Activated CD4-positive, alpha-beta memory T cell treated with anti-CD3 and anti-CD28 coated beads for 36 hours (primary cell): ENCODE measurements around the gene TRIM66. TPM values are rescaled to one million over a fixed set of nuclear protein-coding genes. Genes with fewer than 3 reads are reported as not detected.
A peak's percentile ranks its signal among the peaks of the same experiment; 100 is the strongest.

Experiments
- CTCF ChIA-PET: fragments of 350-600 bp; sonication (Branson Sonifier 250); formaldehyde crosslinking; loops from one replicate; lab custom pipeline; 2021; ENCODE audit warnings: antibody characterized with exemption, inconsistent platforms; lab: Charles Lee
- POLR2A ChIA-PET: fragments of 350-600 bp; sonication (Branson Sonifier 250); formaldehyde crosslinking; loops from one replicate; lab custom pipeline; 2021; ENCODE audit warnings: antibody characterized with exemption; lab: Charles Lee
- DNase-seq: peaks from one replicate; pipeline ENCODE4 v3.0.0-alpha.2; 2020
- H3K27ac Mint-ChIP-seq: one replicate; pipeline ENCODE4 v1.8.0; 2021; ENCODE audit warnings: mixed read lengths
- H3K27me3 Mint-ChIP-seq: one replicate; pipeline ENCODE4 v1.8.0; 2021; ENCODE audit warnings: mixed read lengths
- H3K36me3 Mint-ChIP-seq: one replicate; pipeline ENCODE4 v1.8.0; 2021; ENCODE audit warnings: mixed read lengths
- H3K4me1 Mint-ChIP-seq: one replicate; pipeline ENCODE4 v1.8.0; 2021; ENCODE audit warnings: low read depth, mixed read lengths
- H3K4me3 Mint-ChIP-seq: one replicate; pipeline ENCODE4 v1.8.0; 2021; ENCODE audit warnings: mild to moderate bottlenecking, mixed read lengths
- H3K9me3 Mint-ChIP-seq: one replicate; pipeline ENCODE4 v1.8.0; 2021; ENCODE audit warnings: mixed read lengths
- intact Hi-C: fragments of 100-400 bp; cut with micrococcal nuclease; formaldehyde crosslinking; loops from one replicate; pipeline ENCODE4 v1.15.1; 2023
- total RNA-seq, 2 experiments: library from RNA; stranded (reverse); gene quantifications; one replicate each; pipeline ENCODE4 v1.2.3, GENCODE V29; 2021

Gene TRIM66
- total RNA-seq: 10 to 100 TPM; 18.3 to 24.2 TPM

GRCh38 chr11:8682303-8683114 is at the start of gene TRIM66, which contains the start of gene RPL27A:
Gene TRIM66 (minus strand): TSS chr11:8682665. CDS start chr11:8672274, 10,391 bp downstream.
Gene RPL27A (plus strand): TSS chr11:8682792. CDS start chr11:8682814, 22 bp downstream.
- peak within 1 kb of the TSS; percentile 94 for H3K4me3 Mint-ChIP-seq
- intact Hi-C loops: loop anchor here (2.0 to 10.0 kb wide), 7 partner anchors 378 to 1772 kb away; partner anchors contain the start of genes ADM, AMPD3, EIF3F and ZNF143

GRCh38 chr11:8731647-8732323 is 49.3 kb upstream of the TRIM66 start:
- Mint-ChIP-seq H3K4me3 (no peak overlapping the region), H3K36me3 (no peaks in the 10 kb centered on the region), H3K27ac (no peak overlapping the region), H3K27me3 (no peaks in the 10 kb centered on the region), H3K9me3 (no peaks in the 10 kb centered on the region), H3K4me1 (no peaks in the 10 kb centered on the region)
- ChIA-PET POLR2A (no interaction called here), CTCF (interaction anchor here (0.5 kb wide), 1 partner anchor 598 kb away, joined by 3 read pairs; no protein-coding TSS in a partner anchor)
- DNase-seq: no peak
- intact Hi-C loops: no loop called here

More at GRCh38 chr11:8682303-8683114, at the start of gene TRIM66, which contains the start of gene RPL27A:
- Mint-ChIP-seq H3K27me3 (no peaks in the 10 kb centered on the region), H3K4me1 (peaks cover 45% of the 10 kb centered on the region), H3K27ac (peak within 1 kb of the TSS; percentile 88), H3K36me3 (peaks cover 70% of the 10 kb centered on the region), H3K9me3 (no peaks in the 10 kb centered on the region)
- peak; percentile 99 for DNase-seq
- CTCF ChIA-PET: interaction anchor here (1.0 to 1.6 kb wide), 4 partner anchors 116 to 281 kb away, joined by 3 to 5 read pairs (median 4); partner anchors contain the start of gene TMEM9B
- POLR2A ChIA-PET: interaction anchor here (0.6 to 2.7 kb wide), 9 partner anchors 9 to 1623 kb away, joined by 3 to 21 read pairs (median 3); partner anchors contain the start of genes TMEM9B and ZNF143

GRCh38 chr11:8730697-8731020 is 48.2 kb upstream of the TRIM66 start:
- H3K27ac Mint-ChIP-seq: no peak overlapping the region
- no peak overlapping the region for H3K4me3 Mint-ChIP-seq
- no peaks in the 10 kb centered on the region for H3K9me3 Mint-ChIP-seq
- POLR2A ChIA-PET: no interaction called here
- H3K27me3 Mint-ChIP-seq: no peaks in the 10 kb centered on the region
- no peak for DNase-seq
- no peaks in the 10 kb centered on the region for H3K4me1 Mint-ChIP-seq
- CTCF ChIA-PET: no interaction called here
- H3K36me3 Mint-ChIP-seq: no peaks in the 10 kb centered on the region
- intact Hi-C loops: no loop called here

- CTCF ChIA-PET: interaction anchor here (0.6 kb wide), 1 partner anchor 94 kb away, joined by 3 read pairs; no protein-coding TSS in a partner anchor
- no peaks in the 10 kb centered on the region for H3K36me3 Mint-ChIP-seq
- H3K4me1 Mint-ChIP-seq: no peaks in the 10 kb centered on the region
- no peak for DNase-seq
- no peaks in the 10 kb centered on the region for H3K9me3 Mint-ChIP-seq
- no peak overlapping the region for H3K27ac Mint-ChIP-seq
- POLR2A ChIA-PET: no interaction called here
- intact Hi-C loops: no loop called here
- no peak overlapping the region for H3K4me3 Mint-ChIP-seq
- H3K27me3 Mint-ChIP-seq: no peaks in the 10 kb centered on the region
Observed at GRCh38 chr11:8729837-8730696, 47.6 kb upstream of the TRIM66 start.

GRCh38 chr11:8729067-8729466 is 46.6 kb upstream of the TRIM66 start:
- Mint-ChIP-seq H3K4me1 (no peaks in the 10 kb centered on the region), H3K27ac (no peak overlapping the region), H3K27me3 (no peaks in the 10 kb centered on the region), H3K4me3 (no peak overlapping the region), H3K36me3 (no peaks in the 10 kb centered on the region), H3K9me3 (no peaks in the 10 kb centered on the region)
- POLR2A ChIA-PET: no interaction called here
- no peak for DNase-seq
- intact Hi-C loops: no loop called here
- CTCF ChIA-PET: no interaction called here

- Mint-ChIP-seq H3K4me3 (no peak overlapping the region), H3K9me3 (no peaks in the 10 kb centered on the region), H3K4me1 (no peaks in the 10 kb centered on the region), H3K27me3 (no peaks in the 10 kb centered on the region), H3K36me3 (no peaks in the 10 kb centered on the region), H3K27ac (no peak overlapping the region)
- ChIA-PET POLR2A (no interaction called here), CTCF (no interaction called here)
- DNase-seq: no peak
- intact Hi-C loops: no loop called here
Observed at GRCh38 chr11:8728563-8728962, 46.1 kb upstream of the TRIM66 start.

- DNase-seq: no peak
- Mint-ChIP-seq H3K4me3 (no peak overlapping the region), H3K27ac (no peak overlapping the region), H3K36me3 (no peaks in the 10 kb centered on the region), H3K27me3 (no peaks in the 10 kb centered on the region), H3K9me3 (no peaks in the 10 kb centered on the region), H3K4me1 (no peaks in the 10 kb centered on the region)
- ChIA-PET POLR2A (interaction anchor here (0.5 kb wide), 1 partner anchor 464 kb away, joined by 4 read pairs; no protein-coding TSS in a partner anchor), CTCF (no interaction called here)
- intact Hi-C loops: no loop called here
Observed at GRCh38 chr11:8726395-8726794, 43.9 kb upstream of the TRIM66 start.

GRCh38 chr11:8724682-8725081 is 42.2 kb upstream of the TRIM66 start:
- H3K4me1 Mint-ChIP-seq: no peaks in the 10 kb centered on the region
- no peaks in the 10 kb centered on the region for H3K36me3 Mint-ChIP-seq
- intact Hi-C loops: no loop called here
- no peak overlapping the region for H3K4me3 Mint-ChIP-seq
- ChIA-PET CTCF (no interaction called here), POLR2A (no interaction called here)
- DNase-seq: no peak
- H3K27me3 Mint-ChIP-seq: no peaks in the 10 kb centered on the region
- H3K27ac Mint-ChIP-seq: no peak overlapping the region
- H3K9me3 Mint-ChIP-seq: no peaks in the 10 kb centered on the region

- H3K27ac Mint-ChIP-seq: no peak overlapping the region
- intact Hi-C loops: no loop called here
- no peak for DNase-seq
Observed at GRCh38 chr11:8723711-8724110, 41.2 kb upstream of the TRIM66 start.

GRCh38 chr11:8722809-8723208 is 40.3 kb upstream of the TRIM66 start:
- DNase-seq: no peak
- Mint-ChIP-seq H3K4me3 (no peak overlapping the region), H3K9me3 (no peaks in the 10 kb centered on the region), H3K4me1 (no peaks in the 10 kb centered on the region), H3K27me3 (no peaks in the 10 kb centered on the region), H3K36me3 (no peaks in the 10 kb centered on the region), H3K27ac (no peak overlapping the region)
- ChIA-PET CTCF (no interaction called here), POLR2A (no interaction called here)
- intact Hi-C loops: no loop called here

More at GRCh38 chr11:8723711-8724110, 41.2 kb upstream of the TRIM66 start:
- no peak overlapping the region for H3K4me3 Mint-ChIP-seq
- H3K27me3 Mint-ChIP-seq: no peaks in the 10 kb centered on the region
- CTCF ChIA-PET: no interaction called here
- no peaks in the 10 kb centered on the region for H3K4me1 Mint-ChIP-seq
- H3K36me3 Mint-ChIP-seq: no peaks in the 10 kb centered on the region
- POLR2A ChIA-PET: no interaction called here
- H3K9me3 Mint-ChIP-seq: no peaks in the 10 kb centered on the region

GRCh38 chr11:8721609-8722500 is 39.4 kb upstream of the TRIM66 start:
- DNase-seq: no peak
- H3K4me3 Mint-ChIP-seq: no peak overlapping the region
- no peaks in the 10 kb centered on the region for H3K9me3 Mint-ChIP-seq
- ChIA-PET CTCF (interaction anchor here (0.8 kb wide), 1 partner anchor 92 kb away, joined by 3 read pairs; no protein-coding TSS in a partner anchor), POLR2A (no interaction called here)
- H3K4me1 Mint-ChIP-seq: peaks cover 5% of the 10 kb centered on the region
- no peaks in the 10 kb centered on the region for H3K36me3 Mint-ChIP-seq
- H3K27ac Mint-ChIP-seq: no peak overlapping the region
- intact Hi-C loops: no loop called here
- no peaks in the 10 kb centered on the region for H3K27me3 Mint-ChIP-seq
